Measurements from ENCODE around the gene PIH1D1.
"Not testable (repeated sequence)": the region's sequence is repeated elsewhere in the genome, so short reads cannot be mapped to it uniquely, and the experiment has no call there.

PIH1D1 gene

GRCh38 chr19:49456326-49456725 lies 4.7 kb upstream of the PIH1D1 start:
- DNase-seq = no peak

GRCh38 chr19:49455773-49456172 lies 4.2 kb upstream of the PIH1D1 start:
- no peak for DNase-seq

GRCh38 chr19:49453757-49454240 lies 2.2 kb upstream of the PIH1D1 start:
- no peak for DNase-seq

- DNase-seq = peak; percentile 77 to 99 (median 97)
Measured at GRCh38 chr19:49453013-49453756, 1.6 kb upstream of the PIH1D1 start, which contains the start of gene ALDH16A1. Gene ALDH16A1, plus strand, starts transcription at chr19:49453225. Its CDS starts 107 bp downstream, at chr19:49453332.

GRCh38 chr19:49450405-49450804 lies 1.2 kb downstream of the PIH1D1 start:
- DNase-seq = no peak

GRCh38 chr19:49448432-49448786 lies 3.2 kb downstream of the PIH1D1 start:
- no peak for DNase-seq

- DNase-seq = peak in 2 of 58 donors; percentile 10 to 18
Measured at GRCh38 chr19:49447485-49448431, 3.9 kb downstream of the PIH1D1 start.

GRCh38 chr19:49445997-49446396 lies 5.6 kb downstream of the PIH1D1 start:
- no peak for DNase-seq

- not testable (repeated sequence) for DNase-seq
Measured at GRCh38 chr19:49444100-49444700, 7.4 kb downstream of the PIH1D1 start.

GRCh38 chr19:49443366-49444099 lies 8.1 kb downstream of the PIH1D1 start:
- peak; percentile 69 to 98 (median 92) for DNase-seq

GRCh38 chr19:49442771-49443365 lies 8.7 kb downstream of the PIH1D1 start:
- DNase-seq = peak in 35 of 58 donors; percentile 21 to 77 (median 48)

- DNase-seq = peak in 14 of 58 donors; percentile 13 to 70 (median 42)
Measured at GRCh38 chr19:49442354-49442753, 9.3 kb downstream of the PIH1D1 start.

- no peak for DNase-seq
Measured at GRCh38 chr19:49441960-49442350, 9.7 kb downstream of the PIH1D1 start.

GRCh38 chr19:49441210-49441959 lies 10.2 kb downstream of the PIH1D1 start, which contains the start of gene SLC17A7:
Gene SLC17A7, minus strand, starts transcription at chr19:49441527. Its CDS starts 148 bp downstream, at chr19:49441379.
- DNase-seq = peak in 13 of 58 donors; percentile 13 to 68 (median 32)

- DNase-seq = no peak
Measured at GRCh38 chr19:49440439-49441209, 11.0 kb downstream of the PIH1D1 start.

GRCh38 chr19:49439836-49440235 lies 11.8 kb downstream of the PIH1D1 start:
- peak in 18 of 58 donors; percentile 6 to 59 (median 29) for DNase-seq

GRCh38 chr19:49438261-49438660 lies 13.4 kb downstream of the PIH1D1 start:
- peak in 30 of 58 donors; percentile 5 to 69 (median 42) for DNase-seq

GRCh38 chr19:49437231-49437630 lies 14.4 kb downstream of the PIH1D1 start:
- DNase-seq = peak in 32 of 58 donors; percentile 4 to 80 (median 44)

Measured in anterior cingulate cortex (tissue), 58 donors.